Testis (tissue), 3 donors: ENCODE results near the gene ERICH2. TPM values are rescaled to one million over a fixed set of nuclear protein-coding genes. Genes with fewer than 3 reads are reported as not detected.
"Not testable (repeated sequence)": the region's sequence is repeated elsewhere in the genome, so short reads cannot be mapped to it uniquely, and the experiment has no call there.

ENCODE experiments used
- DNase-seq: peaks from one replicate; pipeline ENCODE4 v3.0.0-alpha.2; 2019
- H3K27ac ChIP-seq, 2 donors: fragments of 200-600 bp; sonication (generic); one replicate each; pipeline ENCODE4 v1.5.1; 2019
- H3K27me3 ChIP-seq: fragments of 200-600 bp; sonication (generic); one replicate; pipeline ENCODE4 v1.5.1; 2019
- H3K36me3 ChIP-seq: fragments of 200-600 bp; sonication (generic); one replicate; pipeline ENCODE4 v1.5.1; 2017; ENCODE audit warnings: low read depth; ENCODE audit errors: missing control alignments
- H3K4me1 ChIP-seq: fragments of 200-600 bp; sonication (generic); one replicate; pipeline ENCODE4 v1.5.1; 2019
- H3K4me3 ChIP-seq, 2 donors: fragments of 200-600 bp; sonication (generic); one replicate each; pipeline ENCODE4 v1.5.1; 2017 to 2019
- H3K9me3 ChIP-seq: fragments of 200-600 bp; sonication (generic); one replicate; pipeline ENCODE4 v1.5.1; 2017
- POLR2A ChIP-seq: fragments of 450-650 bp; IDR thresholded peaks from one replicate; pipeline ENCODE4 v1.6.1; 2017; ENCODE audit warnings: antibody characterized with exemption, mild to moderate bottlenecking, moderate library complexity
- WGBS, 2 donors: methylation state at CpG; one replicate each; pipeline ENCODE4 v1.1.5; 2018; 5-methylcytosine and 5-hydroxymethylcytosine counted together
- intact Hi-C: fragments of 100-400 bp; cut with DNase I; formaldehyde crosslinking; loops from one replicate; pipeline ENCODE4 v1.15.1; 2023; ENCODE audit warnings: low total_unique reads
- polyA plus RNA-seq: library from polyadenylated mRNA; stranded (reverse); fragments of 350-450 nt; fragmentation: Illumina TruSeq; extraction: RNeasy Lipid Tissue Mini Kit (QIAGEN cat#74804); gene quantifications from one replicate; pipeline ENCODE4 v1.2.3, GENCODE V29; 2014; ENCODE audit warnings: low read depth, low replicate concordance; ENCODE audit not compliant: insufficient read depth
- total RNA-seq, 2 donors: library from RNA; depleted of rRNA; stranded (reverse); fragments of >200 nt; gene quantifications; one replicate each; pipeline ENCODE4 v1.2.3, GENCODE V29; 2016
- TF ChIP-seq, protein P1 (sequence below), 3 experiments: fragments of 450-650 bp in 2 of 3; fragments of 200-600 bp in 1 of 3; sonication (generic) in 1 of 3; IDR thresholded peaks; one replicate each; pipeline ENCODE4 v1.5.1; 2016 to 2019; ENCODE audit warnings: antibody characterized with exemption in 3 of 3, mild to moderate bottlenecking in 2 of 3, moderate library complexity in 1 of 3

The ERICH2 gene
- total and polyA plus RNA-seq, 3 donors from 2014 or later: 36.5 to 126 (median 78.8) TPM

DNA sequence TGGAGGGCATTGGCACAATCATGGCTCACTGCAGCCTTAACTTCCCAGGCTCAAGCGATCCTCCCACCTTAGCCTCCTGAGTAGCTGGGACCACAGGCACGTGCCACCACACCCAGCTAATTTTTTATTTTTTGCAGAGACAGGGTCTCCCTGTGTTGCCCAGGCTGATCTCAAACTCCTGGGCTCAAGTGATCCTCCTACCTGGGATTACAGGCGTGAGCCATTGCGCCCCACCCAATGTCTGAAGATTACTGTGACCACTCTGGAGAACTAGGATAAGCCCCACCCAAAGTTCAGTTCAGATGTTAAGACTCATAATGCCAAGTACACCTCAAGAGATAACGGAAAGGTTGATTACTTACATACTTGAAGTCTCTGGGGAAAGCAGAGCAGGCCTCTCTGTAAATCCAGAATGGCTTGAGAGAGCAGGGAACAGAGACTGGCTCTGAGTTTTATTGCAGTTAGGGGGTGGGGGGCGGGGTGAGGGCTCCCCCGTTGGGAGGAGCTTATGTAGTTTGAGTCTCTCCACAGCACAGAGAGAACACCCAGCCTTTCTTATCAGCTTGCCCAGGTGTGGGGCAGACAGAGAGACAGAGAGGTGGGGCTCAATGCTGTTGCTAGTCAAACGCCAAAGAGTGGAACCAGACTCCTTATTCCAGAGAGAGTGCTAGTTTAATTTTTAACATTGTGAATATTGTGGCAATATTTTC lies 26.5 kb upstream of the ERICH2 start:
- no peaks in the 10 kb centered on the region for H3K36me3 ChIP-seq
- DNase-seq: no peak
- H3K9me3 ChIP-seq: no peaks in the 10 kb centered on the region
- H3K4me3 ChIP-seq: no peak overlapping the region
- no peak overlapping the region for H3K27ac ChIP-seq
- intact Hi-C loops: no loop called here
- 59 to 67% methylated on average over 8 of the region's 8 CpGs for WGBS, 2 donors
- TF ChIP-seq POLR2A: no peak
- TF ChIP-seq, protein P1, sequence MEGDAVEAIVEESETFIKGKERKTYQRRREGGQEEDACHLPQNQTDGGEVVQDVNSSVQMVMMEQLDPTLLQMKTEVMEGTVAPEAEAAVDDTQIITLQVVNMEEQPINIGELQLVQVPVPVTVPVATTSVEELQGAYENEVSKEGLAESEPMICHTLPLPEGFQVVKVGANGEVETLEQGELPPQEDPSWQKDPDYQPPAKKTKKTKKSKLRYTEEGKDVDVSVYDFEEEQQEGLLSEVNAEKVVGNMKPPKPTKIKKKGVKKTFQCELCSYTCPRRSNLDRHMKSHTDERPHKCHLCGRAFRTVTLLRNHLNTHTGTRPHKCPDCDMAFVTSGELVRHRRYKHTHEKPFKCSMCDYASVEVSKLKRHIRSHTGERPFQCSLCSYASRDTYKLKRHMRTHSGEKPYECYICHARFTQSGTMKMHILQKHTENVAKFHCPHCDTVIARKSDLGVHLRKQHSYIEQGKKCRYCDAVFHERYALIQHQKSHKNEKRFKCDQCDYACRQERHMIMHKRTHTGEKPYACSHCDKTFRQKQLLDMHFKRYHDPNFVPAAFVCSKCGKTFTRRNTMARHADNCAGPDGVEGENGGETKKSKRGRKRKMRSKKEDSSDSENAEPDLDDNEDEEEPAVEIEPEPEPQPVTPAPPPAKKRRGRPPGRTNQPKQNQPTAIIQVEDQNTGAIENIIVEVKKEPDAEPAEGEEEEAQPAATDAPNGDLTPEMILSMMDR (IDR thresholded peaks at IDR 0.05): no peak
- H3K27me3 ChIP-seq: no peaks in the 10 kb centered on the region
- no peaks in the 10 kb centered on the region for H3K4me1 ChIP-seq

DNA sequence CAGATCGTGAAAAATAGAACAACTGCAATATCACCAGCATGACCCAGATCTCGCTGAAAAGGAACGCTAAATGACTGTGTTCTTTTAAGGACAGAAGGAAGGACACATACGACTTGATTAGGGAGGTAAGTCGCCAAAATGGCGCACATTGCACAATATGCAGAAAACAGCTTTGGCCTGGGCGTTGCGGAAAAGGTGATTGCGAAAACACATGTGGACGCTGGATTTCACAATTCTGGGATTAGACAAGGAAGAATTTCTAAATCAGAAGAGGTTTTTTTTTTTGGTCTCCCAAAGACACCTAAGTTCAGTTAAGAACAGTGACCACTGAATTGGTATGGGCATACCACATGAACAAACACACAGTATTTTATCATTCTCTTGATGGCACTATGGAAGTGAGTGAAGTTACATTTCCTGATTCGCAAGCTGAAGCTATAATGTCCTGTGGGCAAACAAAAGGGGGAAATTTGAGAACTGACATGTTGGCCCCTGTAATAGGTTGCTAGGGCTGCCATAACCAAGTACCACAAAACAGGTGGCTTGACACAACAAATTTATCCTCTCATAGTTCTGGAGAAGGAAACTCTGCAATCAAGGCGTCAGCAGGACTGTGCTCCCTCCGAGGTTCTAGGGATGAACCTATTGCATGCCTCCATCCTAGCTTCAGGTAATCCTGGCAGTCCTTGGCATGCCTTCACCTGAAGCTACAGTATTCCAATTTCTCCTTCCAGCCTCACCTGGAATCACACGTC lies 25.8 kb upstream of the ERICH2 start:
- intact Hi-C loops: no loop called here
- Histone ChIP-seq H3K27ac (no peak overlapping the region), H3K4me3 (no peak overlapping the region), H3K9me3 (no peaks in the 10 kb centered on the region), H3K36me3 (no peaks in the 10 kb centered on the region), H3K4me1 (no peaks in the 10 kb centered on the region), H3K27me3 (no peaks in the 10 kb centered on the region)
- no peak for TF ChIP-seq POLR2A
- TF ChIP-seq, protein P1 (IDR thresholded peaks at IDR 0.05): no peak
- 88 to 95% methylated on average over 14 of the region's 14 CpGs for WGBS, 2 donors
- DNase-seq: no peak

DNA sequence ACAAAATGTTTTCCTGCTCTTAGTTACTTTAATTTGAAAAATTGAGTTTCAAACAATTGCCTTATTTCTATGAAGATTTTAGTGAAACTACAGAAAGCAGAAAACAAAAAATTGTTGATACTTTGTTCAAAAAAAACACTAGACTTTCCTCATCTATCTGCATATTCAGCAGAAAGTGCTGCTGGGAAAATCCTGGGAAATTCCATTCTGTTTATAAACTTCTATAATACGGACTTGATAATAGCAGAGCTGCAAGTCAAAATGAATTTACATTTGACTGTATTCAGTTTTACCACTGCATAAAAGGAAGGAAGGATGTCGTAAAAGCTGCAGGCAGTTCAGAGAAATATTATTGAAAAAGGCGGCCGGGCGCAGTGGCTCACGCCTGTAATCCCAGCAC lies 24.9 kb upstream of the ERICH2 start:
- H3K4me3 ChIP-seq: no peak overlapping the region
- TF ChIP-seq, protein P1 (IDR thresholded peaks at IDR 0.05): no peak
- TF ChIP-seq POLR2A: no peak
- H3K36me3 ChIP-seq: no peaks in the 10 kb centered on the region
- intact Hi-C loops: no loop called here
- no peaks in the 10 kb centered on the region for H3K27me3 ChIP-seq
- 69 to 80% methylated on average over 6 of the region's 6 CpGs for WGBS, 2 donors
- H3K27ac ChIP-seq: no peak overlapping the region
- DNase-seq: no peak
- H3K4me1 ChIP-seq: no peaks in the 10 kb centered on the region
- no peaks in the 10 kb centered on the region for H3K9me3 ChIP-seq

DNA sequence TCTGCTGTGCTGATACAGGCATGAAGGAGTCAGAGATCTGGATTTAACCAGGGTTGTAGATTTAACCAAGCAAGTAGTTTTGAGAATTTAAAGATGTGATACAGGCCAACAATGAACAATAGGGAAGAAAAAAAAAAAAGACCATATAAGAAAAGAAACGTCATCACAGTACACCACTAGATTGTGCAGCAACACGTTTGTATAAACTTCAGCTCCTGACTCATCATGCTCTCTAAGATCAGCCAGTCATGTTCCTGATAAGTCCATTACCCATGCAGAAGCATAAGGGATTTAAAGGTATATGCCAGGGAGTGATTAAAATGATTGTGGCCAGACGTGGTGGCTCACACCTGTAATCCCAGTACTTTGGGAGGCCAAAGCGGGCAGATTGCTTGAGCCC lies 22.3 kb upstream of the ERICH2 start:
- Histone ChIP-seq H3K4me1 (no peaks in the 10 kb centered on the region), H3K4me3 (no peak overlapping the region), H3K9me3 (no peaks in the 10 kb centered on the region), H3K27me3 (no peaks in the 10 kb centered on the region), H3K36me3 (no peaks in the 10 kb centered on the region), H3K27ac (no peak overlapping the region)
- 60 to 70% methylated on average over 4 of the region's 4 CpGs for WGBS, 2 donors
- TF ChIP-seq, protein P1 (IDR thresholded peaks at IDR 0.05): no peak
- no peak for TF ChIP-seq POLR2A
- intact Hi-C loops: no loop called here
- no peak for DNase-seq

DNA sequence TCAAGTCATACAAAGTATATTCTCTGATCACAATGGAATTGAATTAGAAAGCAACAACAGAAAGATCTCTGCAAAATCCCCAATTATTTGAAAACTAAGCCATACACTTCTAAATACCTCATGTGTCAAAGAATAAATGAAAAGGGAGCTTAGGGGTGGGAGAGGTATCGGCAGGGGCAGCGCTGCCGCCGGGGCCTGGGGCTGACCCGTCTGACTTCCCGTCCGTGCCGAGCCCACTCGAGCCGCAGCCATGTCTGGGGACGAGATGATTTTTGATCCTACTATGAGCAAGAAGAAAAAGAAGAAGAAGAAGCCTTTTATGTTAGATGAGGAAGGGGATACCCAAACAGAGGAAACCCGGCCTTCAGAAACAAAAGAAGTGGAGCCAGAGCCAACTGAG lies 18.6 kb upstream of the ERICH2 start:
- 70 to 84% methylated on average over 12 of the region's 12 CpGs for WGBS, 2 donors
- DNase-seq, H3K36me3 ChIP-seq, H3K9me3 ChIP-seq, intact Hi-C loops, H3K27ac ChIP-seq, H3K27me3 ChIP-seq, H3K4me3 ChIP-seq, H3K4me1 ChIP-seq: not testable (repeated sequence)
